CD4-positive, alpha-beta memory T cell (primary cell): ENCODE measurements around the gene ZP4. TPM values are rescaled to one million over a fixed set of nuclear protein-coding genes. Genes with fewer than 3 reads are reported as not detected.
"Not testable (repeated sequence)": the region's sequence is repeated elsewhere in the genome, so short reads cannot be mapped to it uniquely, and the experiment has no call there.

ENCODE experiments used
- CTCF ChIA-PET: fragments of 350-600 bp; sonication (Branson Sonifier 250); formaldehyde crosslinking; loops from one replicate; lab custom pipeline; 2021; ENCODE audit warnings: inconsistent platforms; ENCODE audit not compliant: partially characterized antibody; lab: Charles Lee
- POLR2A ChIA-PET: fragments of 350-600 bp; sonication (Branson Sonifier 250); formaldehyde crosslinking; loops from one replicate; lab custom pipeline; 2021; ENCODE audit not compliant: partially characterized antibody; lab: Charles Lee
- DNase-seq, 5 donors: peaks; one replicate each; pipeline versions ENCODE4 v3.0.0 to v3.0.0-alpha.2; 2020 to 2022; ENCODE audit warnings: mixed read lengths in 1 of 5
- H3K27ac ChIP-seq: one replicate; pipeline ENCODE4 v1.7.0; 2013; ENCODE audit warnings: low read depth, low read length
- H3K27me3 ChIP-seq: 2 replicates; pipeline ENCODE4 v1.7.0; 2013; ENCODE audit warnings: mild to moderate bottlenecking, low read length, moderate library complexity; ENCODE audit not compliant: insufficient read depth
- H3K36me3 ChIP-seq: 2 replicates; pipeline ENCODE4 v1.7.0; 2013; ENCODE audit warnings: mild to moderate bottlenecking, low read length, moderate library complexity; ENCODE audit not compliant: insufficient read depth
- H3K4me1 ChIP-seq: 2 replicates; pipeline ENCODE4 v1.7.0; 2013; ENCODE audit warnings: mild to moderate bottlenecking, low read length, moderate library complexity; ENCODE audit not compliant: insufficient read depth
- H3K4me3 ChIP-seq, 2 donors: one replicate each; pipeline ENCODE4 v1.7.0; 2013; ENCODE audit warnings: low read length in 2 of 2, mild to moderate bottlenecking in 1 of 2
- H3K9me3 ChIP-seq, 2 donors: one replicate each; pipeline ENCODE4 v1.7.0; 2013; ENCODE audit warnings: low read length in 2 of 2, control low read depth in 1 of 2; ENCODE audit not compliant: control insufficient read depth in 1 of 2
- H3K27ac Mint-ChIP-seq, 7 donors: one replicate each; pipeline ENCODE4 v1.8.0; 2020 to 2021; ENCODE audit warnings: mixed read lengths in 7 of 7, mild to moderate bottlenecking in 6 of 7, inconsistent platforms in 3 of 7, moderate library complexity in 3 of 7
- H3K27me3 Mint-ChIP-seq, 2 donors: one replicate each; pipeline ENCODE4 v1.8.0; 2020 to 2021; ENCODE audit warnings: mixed read lengths in 2 of 2
- H3K36me3 Mint-ChIP-seq, 2 donors: one replicate each; pipeline ENCODE4 v1.8.0; 2020 to 2021; ENCODE audit warnings: mixed read lengths in 2 of 2, inconsistent platforms in 1 of 2, mild to moderate bottlenecking in 1 of 2
- H3K4me1 Mint-ChIP-seq, 4 donors: one replicate each; pipeline ENCODE4 v1.8.0; 2020 to 2021; ENCODE audit warnings: mixed read lengths in 4 of 4, mild to moderate bottlenecking in 1 of 4
- H3K4me3 Mint-ChIP-seq, 8 donors: one replicate each; pipeline ENCODE4 v1.8.0; 2020 to 2021; ENCODE audit warnings: mixed read lengths in 8 of 8, mild to moderate bottlenecking in 7 of 8, moderate library complexity in 6 of 8, inconsistent platforms in 3 of 8
- H3K9me3 Mint-ChIP-seq, 8 donors: one replicate each; pipeline ENCODE4 v1.8.0; 2020 to 2021; ENCODE audit warnings: mixed read lengths in 8 of 8, mild to moderate bottlenecking in 5 of 8, inconsistent platforms in 3 of 8, moderate library complexity in 1 of 8
- intact Hi-C: fragments of 100-400 bp; cut with micrococcal nuclease; formaldehyde crosslinking; loops from one replicate; pipeline ENCODE4 v1.15.1; 2023
- polyA plus RNA-seq, 2 donors: library from polyadenylated mRNA; unstranded; fragments of 300-500 nt; fragmentation: Illumina TruSeq; gene quantifications; one replicate each; pipeline ENCODE4 v1.2.3, GENCODE V29; 2021
- total RNA-seq, 2 experiments: library from RNA; stranded (reverse); gene quantifications; one replicate each; pipeline ENCODE4 v1.2.3, GENCODE V29; 2021

ZP4 gene
- total and polyA plus RNA-seq, 4 experiments from 2014 or later, result not detected

- Mint-ChIP-seq H3K4me3 (no peak overlapping the region), H3K36me3 (no peaks in the 10 kb centered on the region), H3K9me3 (peaks cover 0 to 2% (median 0%) of the 10 kb centered on the region in 8 donors), H3K4me1 (peaks cover 0 to 8% (median 2%) of the 10 kb centered on the region in 4 donors), H3K27ac (no peak overlapping the region), H3K27me3 (peaks cover 3% of the 10 kb centered on the region in 2 donors)
- ChIA-PET POLR2A (no interaction called here), CTCF (interaction anchor here (1.4 kb wide), 2 partner anchors 10 to 11 kb away, joined by 3 to 4 read pairs; no protein-coding TSS in a partner anchor)
- Histone ChIP-seq H3K27ac (no peak overlapping the region), H3K36me3 (no peaks in the 10 kb centered on the region), H3K4me3 (no peak overlapping the region), H3K4me1 (no peaks in the 10 kb centered on the region), H3K9me3 (no peaks in the 10 kb centered on the region), H3K27me3 (no peaks in the 10 kb centered on the region)
- intact Hi-C loops, result no loop called here
- no peak for DNase-seq
Measured at GRCh38 chr1:237863234-237863633, 27.5 kb downstream of the ZP4 start.

DNA sequence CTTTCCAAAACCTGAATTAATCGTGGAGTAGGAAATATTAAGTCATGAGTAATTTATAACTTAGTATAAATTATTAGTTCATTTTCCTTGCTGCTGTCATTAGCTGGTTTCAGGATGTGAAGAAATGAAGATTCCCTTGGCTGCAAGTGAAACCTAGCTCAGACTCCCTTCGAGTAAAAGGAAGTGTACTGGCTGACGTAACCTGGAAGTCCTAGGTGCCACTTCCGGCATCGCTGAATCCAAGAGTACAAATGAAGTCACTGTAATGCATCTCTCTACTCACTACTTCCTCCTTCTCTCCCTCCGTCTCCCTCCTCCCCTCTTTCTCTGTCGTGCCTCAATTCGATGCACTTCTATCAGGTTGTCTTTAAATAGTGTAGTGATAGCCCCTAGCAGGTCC, 28.8 kb downstream of the ZP4 start:
- POLR2A ChIA-PET, result no interaction called here
- Mint-ChIP-seq H3K4me3 (no peak overlapping the region), H3K27me3 (peaks cover 3 to 5% of the 10 kb centered on the region in 2 donors), H3K9me3 (peaks cover 0 to 2% (median 0%) of the 10 kb centered on the region in 8 donors), H3K27ac (no peak overlapping the region), H3K4me1 (peaks cover 0 to 8% (median 2%) of the 10 kb centered on the region in 4 donors), H3K36me3 (no peaks in the 10 kb centered on the region)
- no peak for DNase-seq
- no peak overlapping the region for H3K27ac ChIP-seq
- H3K36me3 ChIP-seq, result no peaks in the 10 kb centered on the region
- H3K4me3 ChIP-seq, result no peak overlapping the region
- intact Hi-C loops, result no loop called here
- no peaks in the 10 kb centered on the region for H3K9me3 ChIP-seq
- CTCF ChIA-PET, result interaction anchor here (1.4 kb wide), 1 partner anchor 8 kb away, joined by 4 read pairs; no protein-coding TSS in a partner anchor
- H3K4me1 ChIP-seq, result no peaks in the 10 kb centered on the region
- H3K27me3 ChIP-seq, result no peaks in the 10 kb centered on the region

DNA sequence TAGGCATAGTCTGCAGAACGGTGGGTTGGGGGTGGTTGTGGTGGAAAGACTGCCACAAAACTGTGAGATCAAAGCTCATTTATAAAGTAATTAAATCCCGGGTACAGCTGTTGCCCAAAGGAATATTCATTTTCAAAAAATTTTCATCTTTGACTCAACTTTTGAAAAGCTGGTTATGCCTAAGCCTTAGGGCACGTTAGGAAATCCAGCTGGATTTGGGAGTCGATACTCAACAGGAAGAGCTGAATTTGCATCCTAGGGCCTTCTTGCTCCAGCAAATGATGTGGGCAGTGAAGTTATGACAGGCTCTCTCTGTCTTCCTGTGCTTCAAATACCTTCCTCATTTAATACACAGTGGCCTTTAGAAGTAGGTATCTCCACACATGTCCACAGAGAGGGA, 31.7 kb downstream of the ZP4 start:
- Histone ChIP-seq H3K27me3 (no peaks in the 10 kb centered on the region), H3K27ac (no peak overlapping the region), H3K36me3 (no peaks in the 10 kb centered on the region), H3K4me1 (no peaks in the 10 kb centered on the region), H3K9me3 (no peaks in the 10 kb centered on the region), H3K4me3 (no peak overlapping the region)
- intact Hi-C loops, result no loop called here
- DNase-seq, result no peak
- Mint-ChIP-seq H3K4me3 (no peak overlapping the region), H3K9me3 (peaks cover 0 to 4% (median 1%) of the 10 kb centered on the region in 8 donors), H3K27me3 (peaks cover 0 to 5% of the 10 kb centered on the region in 2 donors), H3K4me1 (no peaks in the 10 kb centered on the region), H3K36me3 (no peaks in the 10 kb centered on the region), H3K27ac (no peak overlapping the region)
- POLR2A ChIA-PET, result no interaction called here
- CTCF ChIA-PET, result no interaction called here

DNA sequence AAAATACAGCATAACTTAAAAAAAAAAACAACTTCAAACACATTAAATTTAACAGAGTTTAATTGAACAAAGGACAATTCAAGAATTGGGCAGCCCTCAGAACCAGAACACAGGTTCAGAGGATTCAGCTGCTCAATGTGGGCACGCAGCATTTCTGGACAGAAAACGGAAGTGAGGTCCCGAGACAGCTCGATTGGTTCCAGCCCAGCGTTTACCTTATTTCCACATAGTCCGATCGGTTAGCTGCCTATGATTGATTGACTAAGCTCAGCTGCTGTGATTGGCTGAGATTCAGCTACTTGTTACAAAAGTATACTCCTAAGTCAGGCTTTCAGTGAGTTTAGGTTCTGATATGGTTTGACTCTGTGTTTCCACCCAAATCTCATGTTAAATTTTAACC, 33.3 kb downstream of the ZP4 start:
- Histone ChIP-seq H3K4me1 (no peaks in the 10 kb centered on the region), H3K27me3 (no peaks in the 10 kb centered on the region), H3K4me3 (no peak overlapping the region), H3K27ac (no peak overlapping the region), H3K9me3 (no peaks in the 10 kb centered on the region), H3K36me3 (no peaks in the 10 kb centered on the region)
- intact Hi-C loops, result no loop called here
- DNase-seq, result no peak
- Mint-ChIP-seq H3K9me3 (peaks cover 0 to 8% (median 2%) of the 10 kb centered on the region in 8 donors), H3K4me3 (no peak overlapping the region), H3K4me1 (no peaks in the 10 kb centered on the region), H3K27ac (no peak overlapping the region), H3K36me3 (no peaks in the 10 kb centered on the region), H3K27me3 (peaks cover 0 to 3% of the 10 kb centered on the region in 2 donors)
- ChIA-PET POLR2A (no interaction called here), CTCF (no interaction called here)

DNA sequence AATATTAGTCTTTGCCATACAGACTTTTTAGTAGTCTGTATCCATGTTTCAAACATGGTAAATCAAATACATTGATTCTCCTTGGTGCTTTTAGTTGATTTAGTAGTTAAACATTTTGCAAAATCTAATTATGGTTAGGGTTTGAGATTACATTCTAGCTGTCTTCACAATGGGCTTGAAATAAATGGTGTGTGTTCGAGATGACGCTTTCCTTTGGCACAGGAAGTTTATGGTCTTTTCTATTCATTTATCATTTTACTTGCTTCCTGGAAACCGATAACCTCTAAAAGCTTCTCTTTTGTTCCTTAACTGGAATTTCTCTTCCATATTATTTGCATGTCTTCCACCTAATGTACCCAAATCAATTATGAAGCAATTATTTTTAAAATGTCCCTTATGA, 38.4 kb downstream of the ZP4 start:
- H3K9me3 Mint-ChIP-seq, result peaks cover 0 to 11% (median 4%) of the 10 kb centered on the region in 8 donors
- Histone ChIP-seq H3K27ac (no peak overlapping the region), H3K36me3 (no peaks in the 10 kb centered on the region), H3K4me1 (no peaks in the 10 kb centered on the region), H3K4me3 (no peak overlapping the region), H3K9me3 (no peaks in the 10 kb centered on the region), H3K27me3 (no peaks in the 10 kb centered on the region)
- H3K27me3 Mint-ChIP-seq, result peaks cover 0 to 2% of the 10 kb centered on the region in 2 donors
- H3K36me3 Mint-ChIP-seq, result no peaks in the 10 kb centered on the region
- intact Hi-C loops, result no loop called here
- ChIA-PET POLR2A (no interaction called here), CTCF (no interaction called here)
- no peak overlapping the region for H3K4me3 Mint-ChIP-seq
- no peak for DNase-seq
- no peaks in the 10 kb centered on the region for H3K4me1 Mint-ChIP-seq
- no peak overlapping the region for H3K27ac Mint-ChIP-seq

GRCh38 chr1:237851210-237851845, 39.4 kb downstream of the ZP4 start:
- H3K4me1 Mint-ChIP-seq, result no peaks in the 10 kb centered on the region
- intact Hi-C loops, result no loop called here
- peaks cover 0 to 3% of the 10 kb centered on the region in 2 donors for H3K27me3 Mint-ChIP-seq
- peaks cover 0 to 11% (median 5%) of the 10 kb centered on the region in 8 donors for H3K9me3 Mint-ChIP-seq
- Histone ChIP-seq H3K36me3 (no peaks in the 10 kb centered on the region), H3K4me3 (no peak overlapping the region), H3K4me1 (no peaks in the 10 kb centered on the region), H3K9me3 (no peaks in the 10 kb centered on the region), H3K27me3 (no peaks in the 10 kb centered on the region), H3K27ac (no peak overlapping the region)
- ChIA-PET CTCF (interaction anchor here (1.1 kb wide), 1 partner anchor 9 kb away, joined by 3 read pairs; no protein-coding TSS in a partner anchor), POLR2A (no interaction called here)
- no peak overlapping the region for H3K4me3 Mint-ChIP-seq
- no peak overlapping the region for H3K27ac Mint-ChIP-seq
- H3K36me3 Mint-ChIP-seq, result no peaks in the 10 kb centered on the region
- no peak for DNase-seq

GRCh38 chr1:237843516-237843915, 47.2 kb downstream of the ZP4 start:
- DNase-seq, H3K4me3 ChIP-seq, H3K27me3 ChIP-seq, H3K27ac Mint-ChIP-seq, H3K27ac ChIP-seq, H3K4me3 Mint-ChIP-seq, intact Hi-C loops, H3K4me1 ChIP-seq, H3K27me3 Mint-ChIP-seq, H3K36me3 Mint-ChIP-seq, POLR2A ChIA-PET, H3K9me3 Mint-ChIP-seq, H3K36me3 ChIP-seq, CTCF ChIA-PET, H3K4me1 Mint-ChIP-seq, H3K9me3 ChIP-seq: not testable (repeated sequence)
